GM12873 (cell line): ENCODE data around the gene PINK1.

ENCODE experiments used
- TF ChIP-seq, protein P1 (sequence below): IDR thresholded peaks from 2 replicates; pipeline ENCODE4 v1.5.1; 2012; ENCODE audit warnings: low read depth, mild to moderate bottlenecking, moderate library complexity, low read length, control low read depth; ENCODE audit not compliant: insufficient read depth; ENCODE audit errors: missing control alignments

The PINK1 gene

DNA sequence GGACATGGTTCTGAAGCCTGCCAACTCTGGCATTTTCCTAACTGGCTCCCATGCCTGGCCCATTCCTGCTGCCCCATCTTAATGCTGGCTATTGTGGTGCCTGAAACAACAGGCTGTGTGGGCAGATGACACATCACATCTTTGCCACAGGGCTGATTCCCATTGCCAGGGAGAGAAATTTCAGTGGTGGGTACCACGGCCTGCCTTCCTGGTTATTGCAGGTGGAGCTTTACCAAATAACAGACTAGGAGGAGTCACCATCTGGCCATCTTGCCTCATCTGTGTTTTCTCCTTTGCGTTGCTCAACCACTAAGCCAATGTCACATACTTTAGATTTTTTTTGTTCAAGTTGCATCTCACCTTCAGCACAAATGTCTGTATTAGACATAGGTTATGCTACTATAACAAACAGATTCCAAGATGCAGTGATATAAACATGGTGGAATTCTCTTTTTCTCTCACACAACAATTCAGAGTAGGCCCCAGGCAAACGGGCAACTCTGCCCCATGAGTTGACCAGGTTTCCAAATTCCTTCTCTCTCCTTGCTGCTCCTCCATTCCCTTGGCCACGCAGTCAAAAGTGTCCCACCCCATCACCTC is 30.3 kb upstream of the PINK1 start:
- TF ChIP-seq, protein P1, sequence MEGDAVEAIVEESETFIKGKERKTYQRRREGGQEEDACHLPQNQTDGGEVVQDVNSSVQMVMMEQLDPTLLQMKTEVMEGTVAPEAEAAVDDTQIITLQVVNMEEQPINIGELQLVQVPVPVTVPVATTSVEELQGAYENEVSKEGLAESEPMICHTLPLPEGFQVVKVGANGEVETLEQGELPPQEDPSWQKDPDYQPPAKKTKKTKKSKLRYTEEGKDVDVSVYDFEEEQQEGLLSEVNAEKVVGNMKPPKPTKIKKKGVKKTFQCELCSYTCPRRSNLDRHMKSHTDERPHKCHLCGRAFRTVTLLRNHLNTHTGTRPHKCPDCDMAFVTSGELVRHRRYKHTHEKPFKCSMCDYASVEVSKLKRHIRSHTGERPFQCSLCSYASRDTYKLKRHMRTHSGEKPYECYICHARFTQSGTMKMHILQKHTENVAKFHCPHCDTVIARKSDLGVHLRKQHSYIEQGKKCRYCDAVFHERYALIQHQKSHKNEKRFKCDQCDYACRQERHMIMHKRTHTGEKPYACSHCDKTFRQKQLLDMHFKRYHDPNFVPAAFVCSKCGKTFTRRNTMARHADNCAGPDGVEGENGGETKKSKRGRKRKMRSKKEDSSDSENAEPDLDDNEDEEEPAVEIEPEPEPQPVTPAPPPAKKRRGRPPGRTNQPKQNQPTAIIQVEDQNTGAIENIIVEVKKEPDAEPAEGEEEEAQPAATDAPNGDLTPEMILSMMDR: no peak

DNA sequence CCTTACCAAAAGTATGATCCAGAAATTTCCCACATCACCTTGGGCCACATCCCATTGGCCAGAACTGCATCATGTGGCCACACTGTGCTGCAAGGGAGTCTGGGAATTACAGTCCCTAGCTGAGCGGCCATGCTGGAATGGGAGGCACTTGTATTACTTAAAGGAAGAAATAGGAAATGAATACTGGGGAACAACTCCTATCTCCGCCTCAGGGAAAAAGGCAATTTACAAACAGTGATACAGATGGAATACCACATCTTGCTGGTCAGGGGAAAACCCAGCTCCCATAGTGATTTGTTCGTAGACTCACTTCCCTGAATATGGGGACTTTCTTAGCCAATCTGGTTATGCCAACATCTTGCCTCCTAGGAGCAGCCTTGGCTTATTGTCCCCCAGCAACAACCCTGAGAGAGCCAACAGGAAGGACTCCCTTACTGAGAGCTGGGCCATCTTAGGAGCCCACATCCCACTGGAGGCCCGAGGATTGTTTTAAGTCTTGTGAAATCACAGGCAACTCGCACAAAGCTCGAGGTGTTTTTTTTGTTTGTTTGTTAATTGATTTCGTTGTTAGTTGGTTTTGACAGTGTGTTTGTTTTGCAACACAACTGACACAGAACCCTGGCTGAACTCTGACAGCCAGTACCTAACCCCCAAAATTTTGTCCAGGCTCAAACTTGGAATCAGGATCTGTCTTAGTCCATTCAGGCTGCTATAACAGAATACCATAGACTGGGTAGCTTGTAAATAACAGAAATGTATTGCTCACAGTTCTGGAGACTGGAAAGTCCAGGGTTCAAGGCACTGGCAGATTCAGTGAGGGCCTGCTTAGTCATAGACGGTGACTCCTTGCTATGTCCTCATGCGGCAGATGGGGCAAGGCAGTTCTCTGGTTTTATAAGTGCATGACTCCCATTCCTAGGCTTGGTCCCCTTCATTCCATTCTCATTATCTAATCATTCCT is 29.5 kb upstream of the PINK1 start:
- TF ChIP-seq, protein P1: no peak

DNA sequence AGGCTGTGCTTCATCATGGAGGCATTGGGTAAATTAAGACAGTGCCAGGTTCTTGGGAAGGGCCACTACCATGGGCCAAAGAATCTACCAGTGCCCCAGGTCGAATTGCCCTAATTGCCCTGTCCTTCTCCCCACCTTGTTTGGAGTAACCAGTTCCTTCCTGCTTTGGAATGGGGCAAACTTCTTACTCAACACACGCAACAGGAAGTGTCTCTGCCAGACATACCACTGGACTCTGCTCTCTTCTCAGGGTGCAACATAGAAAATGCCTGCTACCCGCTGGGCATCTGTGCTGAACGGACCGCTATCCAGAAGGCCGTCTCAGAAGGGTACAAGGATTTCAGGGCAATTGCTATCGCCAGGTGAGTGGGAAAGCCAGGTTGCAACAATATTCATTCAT is 28.6 kb upstream of the PINK1 start:
- TF ChIP-seq, protein P1: no peak

DNA sequence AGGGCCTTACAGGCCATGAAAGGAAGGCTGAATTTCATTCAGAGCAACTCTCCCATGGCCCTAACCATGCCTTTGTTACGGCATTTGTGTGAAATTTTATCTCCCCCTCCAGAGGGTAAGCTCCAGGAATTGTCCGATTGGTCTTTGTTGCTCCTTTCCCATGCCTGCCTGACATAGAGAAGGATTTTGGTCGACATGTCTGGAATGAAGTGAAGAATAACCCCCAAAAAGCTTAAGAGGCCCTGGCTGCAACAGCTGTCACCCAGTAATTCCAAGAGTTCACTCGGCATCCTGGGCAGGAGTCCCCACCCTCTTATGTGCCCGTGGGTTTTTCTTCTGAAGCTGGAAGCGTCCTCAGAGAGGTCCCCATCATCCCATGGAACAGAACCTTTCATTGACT is 23.7 kb upstream of the PINK1 start:
- TF ChIP-seq, protein P1: no peak

DNA sequence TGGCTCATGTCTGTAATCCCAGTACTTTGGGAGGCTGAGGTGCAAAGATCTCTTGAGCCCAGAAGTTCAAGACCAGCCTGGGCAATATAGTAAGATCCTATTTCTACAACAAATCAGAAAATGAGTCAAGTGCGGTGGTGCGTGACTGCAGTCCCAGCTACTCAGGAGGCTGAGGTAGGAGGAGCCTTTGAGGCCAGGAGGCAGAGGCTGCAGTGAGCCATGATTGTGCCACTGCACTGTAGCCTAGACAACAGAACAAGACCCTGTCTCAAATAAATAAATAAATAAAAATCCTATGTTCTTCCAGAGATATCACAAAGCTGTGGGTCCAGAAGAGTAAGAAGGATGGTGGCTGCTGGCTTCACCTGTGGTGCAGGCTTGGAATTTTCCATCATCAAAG is 22.3 kb upstream of the PINK1 start:
- TF ChIP-seq, protein P1: no peak

DNA sequence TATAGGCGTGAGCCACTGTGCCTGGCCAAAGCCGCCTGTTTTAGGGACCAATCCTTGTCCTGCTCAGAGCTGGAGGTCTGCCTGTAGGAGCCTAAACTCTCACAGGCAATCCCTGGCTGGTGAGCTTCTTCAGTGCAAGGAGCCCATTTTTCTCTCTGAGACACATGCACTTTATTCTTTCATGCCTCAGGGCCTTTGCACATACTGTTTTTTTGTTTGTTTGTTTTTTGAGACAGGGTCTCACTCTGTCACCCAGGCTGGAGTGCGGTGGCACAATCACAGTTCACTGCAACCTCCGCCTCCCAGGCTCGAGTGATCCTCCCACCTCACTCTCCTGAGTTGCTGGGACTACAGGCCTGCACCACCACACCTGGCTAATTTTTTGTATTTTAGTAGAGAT is 21.6 kb upstream of the PINK1 start:
- TF ChIP-seq, protein P1: no peak

DNA sequence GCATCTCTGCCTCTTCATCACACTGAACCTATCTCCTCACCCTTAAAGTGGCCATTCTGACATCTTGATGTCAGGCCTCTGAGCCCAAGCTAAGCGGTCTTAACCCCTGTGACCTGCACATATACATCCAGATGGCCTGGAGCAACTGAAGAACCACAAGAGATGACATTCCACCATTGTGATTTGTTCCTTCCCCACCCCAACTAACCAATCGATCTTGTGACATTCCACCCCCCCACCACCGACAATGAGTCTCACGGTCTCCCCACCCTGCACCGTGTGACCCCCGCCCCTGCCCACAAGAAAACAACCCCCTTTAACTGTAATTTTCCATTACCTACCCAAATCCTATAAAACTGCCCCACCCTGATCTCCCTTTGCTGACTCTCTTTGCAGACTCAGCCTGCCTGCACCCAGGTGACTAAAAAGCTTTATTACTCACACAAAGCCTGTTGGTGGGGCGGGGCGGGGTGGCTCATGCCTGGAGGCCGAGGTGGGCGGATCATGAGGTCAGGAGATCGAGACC is 21.0 kb upstream of the PINK1 start:
- TF ChIP-seq, protein P1: no peak
